Memory B cell (primary cell): ENCODE results near the gene ENTR1.
"Not testable (repeated sequence)": the region's sequence is repeated elsewhere in the genome, so short reads cannot be mapped to it uniquely, and the experiment has no call there.

Experiments used
- ATAC-seq: fragments of 150-1000 bp; cut with Tn5 transposase; 2 replicates; pipeline ENCODE4 v1.10.0; 2021; ENCODE audit warnings: low read depth, mild to moderate bottlenecking, moderate library complexity
- DNase-seq, 2 donors: peaks; one replicate each; pipeline ENCODE4 v3.0.0; 2022; ENCODE audit warnings: low spot score in 2 of 2
- H3K27ac Mint-ChIP-seq: one replicate; pipeline ENCODE4 v1.8.0; 2022; ENCODE audit warnings: mild to moderate bottlenecking, moderate library complexity, mixed read lengths
- H3K27me3 Mint-ChIP-seq: one replicate; pipeline ENCODE4 v1.8.0; 2022; ENCODE audit warnings: mixed read lengths
- H3K36me3 Mint-ChIP-seq: one replicate; pipeline ENCODE4 v1.8.0; 2022; ENCODE audit warnings: mild to moderate bottlenecking, mixed read lengths
- H3K4me1 Mint-ChIP-seq: one replicate; pipeline ENCODE4 v1.8.0; 2022; ENCODE audit warnings: mixed read lengths
- H3K4me3 Mint-ChIP-seq: one replicate; pipeline ENCODE4 v1.8.0; 2022; ENCODE audit warnings: mild to moderate bottlenecking, moderate library complexity, mixed read lengths
- H3K9me3 Mint-ChIP-seq: one replicate; pipeline ENCODE4 v1.8.0; 2022; ENCODE audit warnings: mixed read lengths

Gene ENTR1

DNA sequence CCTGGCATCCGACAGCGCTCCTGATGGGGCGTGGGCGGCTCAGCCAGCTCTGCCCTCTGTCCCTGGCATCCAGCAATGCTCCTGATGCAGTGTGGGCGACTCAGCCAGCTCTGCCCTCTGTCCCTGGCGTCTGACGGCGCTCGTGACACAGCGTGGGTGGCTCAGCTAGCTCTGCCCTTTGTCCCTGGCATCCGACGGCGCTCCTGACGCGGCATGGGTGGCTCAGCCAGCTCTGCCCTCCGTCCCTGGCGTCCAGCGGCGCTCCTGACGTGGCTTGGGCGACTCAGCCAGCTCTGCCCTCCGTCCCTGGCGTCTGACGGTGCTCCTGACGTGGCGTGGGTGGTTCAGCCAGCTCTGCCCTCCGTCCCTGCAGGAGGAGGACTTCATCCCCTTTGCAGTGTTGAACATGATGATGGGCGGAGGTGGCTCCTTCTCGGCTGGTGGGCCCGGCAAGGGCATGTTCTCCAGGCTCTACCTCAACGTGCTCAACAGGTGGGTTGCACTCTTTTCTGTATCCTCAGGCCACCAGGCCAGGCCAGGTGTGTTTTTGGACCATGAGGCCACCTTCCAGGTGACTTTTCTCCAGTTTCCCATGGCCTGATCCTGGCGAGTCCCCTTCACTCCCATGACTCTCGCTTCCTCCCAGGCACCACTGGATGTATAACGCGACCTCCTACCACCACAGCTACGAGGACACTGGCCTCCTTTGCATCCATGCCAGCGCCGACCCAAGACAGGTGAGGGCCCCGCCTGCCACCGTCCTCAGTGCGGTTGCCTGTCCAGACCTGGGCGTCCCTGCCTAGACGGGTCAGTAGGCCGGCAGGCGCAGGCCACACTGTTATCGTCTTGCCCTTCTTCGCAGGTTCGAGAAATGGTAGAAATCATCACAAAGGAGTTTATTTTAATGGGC, 8.0 kb upstream of the ENTR1 start:
- ATAC-seq (no peak), DNase-seq (no peak)
- H3K9me3 Mint-ChIP-seq: no peaks in the 10 kb centered on the region
- H3K27ac Mint-ChIP-seq: no peak overlapping the region
- peaks cover 31% of the 10 kb centered on the region for H3K36me3 Mint-ChIP-seq
- no peaks in the 10 kb centered on the region for H3K27me3 Mint-ChIP-seq
- no peaks in the 10 kb centered on the region for H3K4me1 Mint-ChIP-seq
- no peak overlapping the region for H3K4me3 Mint-ChIP-seq

DNA sequence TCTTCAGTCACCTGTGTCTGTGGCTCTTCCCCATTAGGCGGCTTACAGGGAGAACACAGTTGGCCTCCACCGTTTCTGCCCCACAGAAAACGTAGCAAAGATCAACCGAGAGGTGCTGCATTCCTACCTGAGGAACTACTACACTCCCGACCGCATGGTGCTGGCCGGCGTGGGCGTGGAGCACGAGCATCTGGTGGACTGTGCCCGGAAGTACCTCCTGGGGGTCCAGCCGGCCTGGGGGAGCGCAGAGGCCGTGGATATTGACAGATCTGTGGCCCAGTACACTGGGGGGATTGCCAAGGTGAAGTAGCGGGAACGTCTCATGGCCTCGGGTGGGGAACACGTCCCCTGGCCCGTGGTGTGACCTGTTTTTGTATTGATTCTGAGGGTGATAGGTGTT, 6.5 kb upstream of the ENTR1 start:
- Mint-ChIP-seq H3K4me1 (no peaks in the 10 kb centered on the region), H3K36me3 (peaks cover 31% of the 10 kb centered on the region), H3K9me3 (no peaks in the 10 kb centered on the region), H3K27ac (no peak overlapping the region), H3K27me3 (no peaks in the 10 kb centered on the region), H3K4me3 (no peak overlapping the region)
- DNase-seq (no peak), ATAC-seq (no peak)

DNA sequence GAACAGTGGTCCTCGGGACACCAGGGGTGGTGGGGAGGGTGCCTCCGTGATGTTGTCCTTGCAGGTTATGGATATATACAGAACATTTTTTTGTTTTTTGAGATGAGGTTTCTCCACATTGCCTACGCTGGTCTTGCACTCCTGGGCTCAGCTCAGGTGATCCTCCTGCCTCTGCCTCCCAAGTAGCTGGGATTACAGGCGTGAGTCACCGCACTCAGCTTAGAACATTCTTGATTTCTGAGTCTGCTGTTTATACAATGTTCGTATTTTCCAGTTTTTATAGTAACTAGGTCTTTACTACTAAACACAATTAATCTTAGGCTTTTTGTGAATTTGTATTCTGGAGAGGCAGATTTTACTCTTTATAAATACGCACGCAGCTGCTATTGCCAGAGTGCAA, 6.0 kb upstream of the ENTR1 start:
- no peaks in the 10 kb centered on the region for H3K9me3 Mint-ChIP-seq
- no peak for DNase-seq
- H3K4me3 Mint-ChIP-seq: no peak overlapping the region
- H3K27me3 Mint-ChIP-seq: no peaks in the 10 kb centered on the region
- peaks cover 2% of the 10 kb centered on the region for H3K4me1 Mint-ChIP-seq
- peaks cover 31% of the 10 kb centered on the region for H3K36me3 Mint-ChIP-seq
- H3K27ac Mint-ChIP-seq: no peak overlapping the region
- no peak for ATAC-seq

DNA sequence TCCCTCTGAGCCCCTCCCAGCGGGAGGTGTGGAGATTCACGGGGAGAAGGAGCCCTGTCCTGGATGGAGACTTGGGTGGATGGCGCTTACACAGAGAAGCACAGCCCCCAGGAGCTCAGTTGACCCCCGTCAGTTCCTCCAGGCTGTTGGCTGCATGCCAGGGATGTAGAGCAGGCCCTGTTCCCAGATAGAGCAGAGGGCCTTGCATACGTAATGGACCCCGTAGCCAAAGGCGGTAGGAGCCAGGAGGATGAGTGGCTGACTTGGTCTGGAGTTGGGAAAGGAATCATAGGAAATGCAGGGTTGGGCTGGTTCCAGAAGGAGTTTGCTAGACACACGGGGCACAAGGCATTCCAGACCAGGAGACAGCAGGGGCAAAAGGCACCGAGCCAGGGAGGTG, 2.5 kb upstream of the ENTR1 start:
- DNase-seq: no peak
- H3K4me1 Mint-ChIP-seq: peaks cover 21% of the 10 kb centered on the region
- peaks cover 32% of the 10 kb centered on the region for H3K36me3 Mint-ChIP-seq
- H3K27me3 Mint-ChIP-seq: no peaks in the 10 kb centered on the region
- H3K9me3 Mint-ChIP-seq: peaks cover 5% of the 10 kb centered on the region
- H3K4me3 Mint-ChIP-seq: no peak overlapping the region
- no peak for ATAC-seq
- H3K27ac Mint-ChIP-seq: no peak overlapping the region

GRCh38 chr9:136411378-136411777, 964 bp upstream of the ENTR1 start:
- ATAC-seq: no peak
- no peak for DNase-seq
- Mint-ChIP-seq H3K4me3 (peak overlapping the region; percentile 82), H3K4me1 (peaks cover 25% of the 10 kb centered on the region), H3K27ac (peak overlapping the region; percentile 94), H3K36me3 (peaks cover 31% of the 10 kb centered on the region), H3K27me3 (no peaks in the 10 kb centered on the region), H3K9me3 (peaks cover 5% of the 10 kb centered on the region)

DNA sequence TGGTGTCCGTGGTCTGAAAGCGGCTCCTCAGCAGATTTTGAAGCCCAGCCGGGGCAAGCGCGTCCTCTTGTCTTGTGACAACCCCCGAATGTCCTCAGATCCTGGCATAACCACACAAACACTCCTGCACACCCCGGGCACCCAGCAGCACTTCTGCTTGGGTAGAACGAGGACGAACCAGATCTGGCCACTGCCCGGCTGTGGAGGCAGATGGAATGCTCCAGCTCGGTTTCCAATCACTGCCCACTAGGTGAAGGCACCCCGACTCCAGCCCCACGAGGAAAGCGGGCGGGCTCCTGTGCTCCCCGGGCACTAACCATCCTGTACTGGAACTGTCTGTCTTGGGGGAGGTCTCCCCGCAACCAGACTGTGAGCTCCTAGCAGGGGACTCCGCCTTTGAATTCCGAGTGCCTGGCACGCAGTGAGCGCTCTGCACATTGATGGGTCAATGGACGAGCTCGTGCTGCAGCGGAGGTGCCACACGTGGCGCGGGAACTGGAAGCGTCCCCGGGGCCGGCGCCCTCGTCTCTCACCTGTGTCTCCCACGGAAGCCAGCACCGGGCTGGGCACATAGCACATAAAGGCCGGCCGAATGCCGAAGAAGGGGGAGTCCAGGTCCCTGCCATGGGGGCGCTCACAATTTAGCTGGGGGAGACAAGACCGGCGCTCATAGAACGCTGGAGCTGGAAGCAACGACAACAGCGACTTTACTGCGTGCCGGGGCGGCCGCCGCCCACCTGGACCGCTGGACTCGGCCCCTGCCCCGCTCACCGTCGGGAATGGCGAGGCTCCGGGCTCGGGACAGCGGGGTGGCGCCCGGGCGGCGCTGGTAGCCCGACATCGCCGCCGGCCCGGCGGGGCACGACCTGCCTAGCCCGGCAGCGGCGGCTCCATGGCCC, 608 bp downstream of the ENTR1 start:
- Mint-ChIP-seq H3K27me3 (no peaks in the 10 kb centered on the region), H3K4me3 (peak overlapping the region; percentile 88), H3K9me3 (peaks cover 5% of the 10 kb centered on the region), H3K36me3 (peaks cover 26% of the 10 kb centered on the region), H3K27ac (peak overlapping the region; percentile 94), H3K4me1 (peaks cover 29% of the 10 kb centered on the region)
- peak in 1 of 2 donors; percentile 45 for DNase-seq
- peak; percentile 39 for ATAC-seq

- no peak overlapping the region for H3K4me3 Mint-ChIP-seq
- DNase-seq (no peak), ATAC-seq (no peak)
- peaks cover 5% of the 10 kb centered on the region for H3K9me3 Mint-ChIP-seq
- H3K36me3 Mint-ChIP-seq: peaks cover 12% of the 10 kb centered on the region
- H3K4me1 Mint-ChIP-seq: peaks cover 42% of the 10 kb centered on the region
- peak overlapping the region; percentile 68 for H3K27ac Mint-ChIP-seq
- H3K27me3 Mint-ChIP-seq: no peaks in the 10 kb centered on the region
These were observed 2.5 kb downstream of the ENTR1 start for GRCh38 chr9:136407911-136408310.

GRCh38 chr9:136407061-136407460, 3.4 kb downstream of the ENTR1 start:
- not testable (repeated sequence) for H3K4me3 Mint-ChIP-seq, H3K27ac Mint-ChIP-seq, DNase-seq, H3K27me3 Mint-ChIP-seq, ATAC-seq, H3K9me3 Mint-ChIP-seq
- Mint-ChIP-seq H3K4me1 (peaks cover 42% of the 10 kb centered on the region), H3K36me3 (peaks cover 12% of the 10 kb centered on the region)

DNA sequence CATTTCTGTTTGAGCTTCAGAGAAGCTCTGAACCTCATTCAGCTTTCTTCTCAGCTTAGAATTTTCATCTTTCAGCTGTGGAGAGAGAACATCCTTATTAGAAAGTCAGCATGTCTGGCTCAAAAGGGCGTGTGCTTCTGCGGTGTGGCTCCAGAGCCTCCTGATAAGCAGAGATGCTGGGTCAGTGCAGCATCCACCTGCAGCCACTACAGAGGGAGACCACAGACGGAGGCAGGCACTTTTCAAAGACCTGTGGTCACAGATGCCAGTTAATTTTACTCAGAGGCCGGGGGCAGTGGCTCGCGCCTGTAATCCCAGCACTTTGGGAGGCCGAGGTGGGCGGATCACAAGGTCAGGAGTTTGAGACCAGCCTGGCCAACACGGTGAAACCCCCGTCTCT, 4.5 kb downstream of the ENTR1 start:
- not testable (repeated sequence) for DNase-seq, H3K9me3 Mint-ChIP-seq, H3K4me3 Mint-ChIP-seq, H3K27me3 Mint-ChIP-seq, H3K27ac Mint-ChIP-seq, ATAC-seq
- H3K36me3 Mint-ChIP-seq: peaks cover 12% of the 10 kb centered on the region
- peaks cover 39% of the 10 kb centered on the region for H3K4me1 Mint-ChIP-seq

DNA sequence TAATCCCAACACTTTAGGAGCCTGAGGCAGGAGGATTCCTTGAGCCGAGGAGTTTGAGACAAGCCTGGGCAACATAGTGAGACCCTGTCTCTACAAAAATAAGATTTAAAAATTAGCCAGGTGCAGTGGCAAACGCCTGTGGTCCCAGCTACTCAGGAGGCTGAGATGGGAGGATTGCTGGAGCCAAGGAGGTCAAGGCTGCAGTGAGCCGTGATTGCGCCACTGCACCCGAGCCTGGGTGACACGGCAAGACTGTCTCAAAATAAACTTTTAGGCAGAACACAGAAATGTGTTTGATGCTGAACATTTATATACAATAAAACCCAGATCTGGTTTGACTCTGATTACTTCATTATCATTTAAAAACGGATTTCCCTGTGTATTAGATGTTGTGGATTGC, 4.9 kb downstream of the ENTR1 start:
- Mint-ChIP-seq H3K9me3 (peaks cover 5% of the 10 kb centered on the region), H3K4me3 (no peak overlapping the region), H3K27me3 (no peaks in the 10 kb centered on the region), H3K27ac (peak overlapping the region; percentile 95), H3K36me3 (peaks cover 12% of the 10 kb centered on the region), H3K4me1 (peaks cover 39% of the 10 kb centered on the region)
- DNase-seq: no peak
- no peak for ATAC-seq

DNA sequence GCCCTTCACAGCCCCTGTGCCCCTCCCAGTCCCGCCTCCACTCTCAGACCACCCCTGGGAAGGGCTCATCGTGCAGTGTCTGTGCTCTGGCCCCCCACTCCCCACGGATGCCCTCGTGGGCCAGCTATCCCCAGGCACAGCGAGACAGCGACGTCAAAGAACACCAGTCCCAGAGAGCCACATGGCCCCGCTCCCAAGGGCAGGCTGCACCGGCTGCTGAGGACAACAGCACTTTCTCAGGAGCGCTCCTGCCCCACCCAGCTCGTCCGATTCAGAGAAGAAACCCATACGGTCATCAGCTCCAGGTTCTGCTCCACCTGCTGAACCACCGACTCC, 5.6 kb downstream of the ENTR1 start:
- peak overlapping the region; percentile 72 for H3K4me3 Mint-ChIP-seq
- H3K27ac Mint-ChIP-seq: peak overlapping the region; percentile 95
- DNase-seq: no peak
- H3K27me3 Mint-ChIP-seq: no peaks in the 10 kb centered on the region
- peaks cover 12% of the 10 kb centered on the region for H3K36me3 Mint-ChIP-seq
- H3K4me1 Mint-ChIP-seq: peaks cover 36% of the 10 kb centered on the region
- H3K9me3 Mint-ChIP-seq: peaks cover 5% of the 10 kb centered on the region
- ATAC-seq: no peak

DNA sequence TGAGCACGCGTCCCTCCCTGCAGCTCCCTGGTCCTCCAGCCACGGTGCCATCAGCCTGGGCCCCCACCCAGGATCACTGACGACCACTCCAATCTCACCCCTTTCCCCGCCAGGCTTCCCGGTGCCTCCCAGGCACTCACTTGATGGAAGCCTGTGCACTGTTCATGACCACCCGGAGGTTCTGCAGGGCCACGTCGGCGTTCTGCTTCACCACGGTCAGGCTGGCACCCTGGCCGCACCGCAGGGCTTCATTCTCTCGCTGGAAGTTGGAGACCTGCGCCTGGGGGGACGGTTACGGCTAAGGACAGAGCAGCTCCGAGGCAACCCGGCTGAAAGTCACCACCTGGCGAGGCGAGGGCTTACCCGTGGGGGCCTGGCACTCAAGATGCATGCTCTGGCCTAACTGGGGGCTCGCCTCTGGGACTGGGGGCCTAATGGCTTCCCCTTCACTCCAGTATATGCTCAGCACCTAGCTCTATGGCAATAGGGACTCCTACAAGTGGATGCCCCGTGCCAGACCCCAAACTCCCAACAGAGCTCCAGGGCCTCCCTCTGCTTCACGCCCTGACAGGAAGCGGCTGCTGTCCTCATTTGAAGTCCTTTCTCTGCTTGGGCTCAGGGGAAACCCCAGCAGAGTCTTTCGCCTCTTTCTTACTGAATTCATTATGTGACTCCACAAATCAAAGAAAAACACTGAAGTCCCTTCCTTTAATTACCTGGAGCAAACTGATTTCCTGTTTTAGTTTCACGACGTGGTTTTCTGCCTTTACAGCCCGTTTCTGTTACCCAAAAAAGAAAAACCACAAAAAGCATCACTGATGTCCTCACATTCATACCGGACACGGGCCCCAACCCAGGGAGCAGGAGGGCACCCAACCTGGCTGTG, 6.3 kb downstream of the ENTR1 start:
- DNase-seq (peak in 1 of 2 donors; percentile 26), ATAC-seq (no peak)
- Mint-ChIP-seq H3K36me3 (peaks cover 12% of the 10 kb centered on the region), H3K27ac (peak overlapping the region; percentile 95), H3K27me3 (no peaks in the 10 kb centered on the region), H3K9me3 (peaks cover 5% of the 10 kb centered on the region), H3K4me3 (peak overlapping the region; percentile 72), H3K4me1 (peaks cover 36% of the 10 kb centered on the region)

- H3K36me3 Mint-ChIP-seq: peaks cover 7% of the 10 kb centered on the region
- no peaks in the 10 kb centered on the region for H3K27me3 Mint-ChIP-seq
- peak overlapping the region; percentile 95 for H3K27ac Mint-ChIP-seq
- H3K9me3 Mint-ChIP-seq: peaks cover under 1% of the 10 kb centered on the region
- H3K4me1 Mint-ChIP-seq: peaks cover 37% of the 10 kb centered on the region
- peak; percentile 86 for ATAC-seq
- H3K4me3 Mint-ChIP-seq: peak overlapping the region; percentile 72
- DNase-seq: peak; percentile 47 to 70
These were observed 6.9 kb downstream of the ENTR1 start for GRCh38 chr9:136403538-136403914.
